Activated CD4-positive, alpha-beta T cell treated with anti-CD3 and anti-CD28 coated beads, Interleukin-2, amount 50 U/mL, for 48 hours (primary cell): ENCODE measurements around the gene KIF6.
"Not testable (repeated sequence)": the region's sequence is repeated elsewhere in the genome, so short reads cannot be mapped to it uniquely, and the experiment has no call there.

Experiments used
- DNase-seq, 2 experiments: peaks; one replicate each; pipeline ENCODE4 v3.0.0-alpha.2; 2020

The KIF6 gene

DNA sequence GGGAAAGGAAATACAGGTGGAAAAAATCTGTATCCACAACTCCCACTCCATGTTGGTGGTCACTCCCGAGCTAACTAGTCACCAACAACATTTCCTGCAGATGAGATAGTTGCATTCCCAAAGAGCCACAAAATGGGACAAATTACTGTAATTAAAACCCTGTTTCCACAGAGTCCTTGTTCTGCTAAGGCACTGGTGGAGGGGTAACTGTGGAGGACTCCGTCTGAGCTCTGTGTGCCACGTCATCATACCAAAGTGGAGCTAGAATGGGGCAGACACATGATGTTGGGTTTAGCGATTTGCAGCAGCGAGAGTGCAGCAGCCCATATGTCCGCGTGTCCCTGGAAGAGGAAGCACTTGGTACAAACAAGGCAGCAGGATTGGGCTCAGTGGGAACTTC is 230.2 kb downstream of the KIF6 start:
- no peak for DNase-seq

GRCh38 chr6:39493777-39494176 is 231.4 kb downstream of the KIF6 start:
- no peak for DNase-seq

GRCh38 chr6:39493174-39493573 is 232.0 kb downstream of the KIF6 start:
- no peak for DNase-seq

DNA sequence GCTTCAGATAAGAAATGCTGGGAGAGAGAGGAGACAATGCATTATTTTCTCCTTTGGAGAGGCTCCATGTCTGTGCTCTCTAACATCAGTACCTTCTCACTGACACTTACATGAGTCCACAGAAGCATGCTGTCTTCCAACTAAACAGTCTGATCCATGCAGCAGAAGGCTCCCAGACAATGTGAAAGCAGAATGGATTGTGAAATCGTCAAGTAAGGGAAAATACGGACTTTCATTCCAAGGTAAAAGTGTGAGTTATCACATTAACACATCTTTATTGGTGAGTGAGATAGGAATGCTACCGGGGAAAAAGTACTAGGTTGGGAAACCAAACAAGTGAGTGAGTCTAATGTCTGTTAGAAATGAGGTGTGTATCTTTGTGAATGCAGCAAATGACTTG is 235.1 kb downstream of the KIF6 start:
- DNase-seq: no peak

DNA sequence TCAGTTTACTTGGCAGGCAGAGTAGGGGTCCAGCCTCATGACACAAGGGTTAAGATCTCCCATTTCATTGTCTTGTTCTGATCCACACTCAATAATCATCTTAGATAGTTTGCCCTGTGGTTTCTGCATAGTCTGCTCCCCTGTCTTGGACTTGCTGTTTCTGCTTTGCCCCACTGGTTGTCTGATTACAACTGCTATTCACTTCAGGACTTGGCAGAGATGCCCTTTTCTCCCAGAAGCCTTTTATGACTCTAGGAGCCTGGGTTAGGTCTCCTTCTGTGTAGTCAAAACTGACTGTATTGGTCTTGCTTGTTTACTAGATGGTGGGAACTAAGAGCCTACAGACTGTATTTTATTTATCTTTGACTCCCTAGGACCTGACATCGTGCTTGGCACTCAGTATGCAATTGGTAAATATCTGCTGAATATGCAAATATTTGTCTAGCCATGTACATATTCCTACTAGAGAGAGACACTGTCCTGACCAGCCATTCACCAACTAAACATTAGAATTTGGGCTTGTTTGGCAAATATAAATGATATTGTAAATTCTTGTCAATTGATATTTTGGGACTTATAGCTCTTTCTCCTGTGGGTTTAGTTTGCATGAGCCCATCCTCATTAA is 236.8 kb downstream of the KIF6 start:
- DNase-seq: no peak

DNA sequence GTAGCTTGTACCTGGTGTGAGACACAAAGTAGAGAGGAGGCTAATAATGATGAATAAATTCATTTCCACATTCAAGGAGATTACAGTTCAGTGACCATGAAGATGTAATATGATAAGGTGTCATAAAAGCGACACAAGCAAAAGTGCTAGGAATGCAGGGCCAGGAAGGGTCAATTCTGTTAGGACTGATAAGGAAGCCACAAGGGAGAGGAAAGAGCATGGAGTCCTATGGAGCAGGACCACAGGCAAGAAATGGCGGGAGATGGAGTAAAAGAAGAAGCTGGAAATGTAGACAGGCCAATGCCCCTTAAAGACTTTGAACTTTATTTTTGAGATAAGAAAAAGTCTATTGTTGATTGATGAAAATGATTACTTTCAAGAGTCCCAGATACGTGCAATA is 240.9 kb downstream of the KIF6 start:
- DNase-seq: no peak

GRCh38 chr6:39479819-39480218 is 245.4 kb downstream of the KIF6 start:
- DNase-seq: not testable (repeated sequence)

- DNase-seq: no peak
These were observed 248.5 kb downstream of the KIF6 start for GRCh38 chr6:39476670-39477069.

GRCh38 chr6:39476151-39476550 is 249.1 kb downstream of the KIF6 start:
- no peak for DNase-seq

GRCh38 chr6:39471954-39472659 is 253.1 kb downstream of the KIF6 start:
- DNase-seq: no peak

- no peak for DNase-seq
These were observed 254.7 kb downstream of the KIF6 start for GRCh38 chr6:39470506-39470905.

DNA sequence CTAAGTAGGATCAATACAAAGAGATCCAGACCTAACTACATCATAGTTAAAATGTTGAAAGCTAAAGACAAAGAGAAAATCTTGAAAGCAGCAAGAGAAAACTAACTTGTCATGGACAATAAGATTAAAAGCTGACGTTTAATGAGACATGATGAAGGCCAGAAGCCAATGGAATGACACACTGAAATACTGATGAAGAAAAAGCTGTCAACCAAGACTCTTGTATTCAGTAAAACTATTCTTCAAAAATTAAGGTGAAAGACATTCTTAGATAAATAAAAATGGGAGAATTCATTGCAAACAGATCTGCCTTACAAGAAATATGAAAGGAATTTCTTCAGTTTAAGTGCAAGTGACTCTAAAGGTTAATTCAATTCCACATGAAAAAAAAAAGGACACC is 256.8 kb downstream of the KIF6 start:
- no peak for DNase-seq

GRCh38 chr6:39466631-39467030 is 258.6 kb downstream of the KIF6 start:
- no peak for DNase-seq

- no peak for DNase-seq
These were observed 259.7 kb downstream of the KIF6 start for GRCh38 chr6:39465539-39465938.

GRCh38 chr6:39464067-39464466 is 261.1 kb downstream of the KIF6 start:
- no peak for DNase-seq

GRCh38 chr6:39453956-39454524 is 271.2 kb downstream of the KIF6 start:
- no peak for DNase-seq

DNA sequence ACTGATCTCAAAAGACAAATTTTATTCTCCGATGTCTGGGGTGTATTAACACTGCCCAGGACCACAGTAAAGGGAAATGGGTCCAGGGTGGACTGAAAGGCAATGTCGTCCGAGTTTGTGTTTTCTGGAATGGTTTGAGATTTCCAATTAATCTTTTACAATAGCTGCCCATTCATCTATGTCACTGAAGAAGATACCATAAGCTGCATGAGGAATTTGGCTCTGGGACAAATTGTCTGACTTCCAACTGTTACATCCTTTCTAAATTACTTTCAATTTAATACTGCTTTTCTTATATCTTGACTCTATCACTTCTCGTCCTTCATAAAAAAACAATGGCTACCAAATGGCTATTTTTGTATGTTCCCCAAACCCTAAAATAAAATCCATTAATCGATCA is 272.0 kb downstream of the KIF6 start:
- DNase-seq: no peak

DNA sequence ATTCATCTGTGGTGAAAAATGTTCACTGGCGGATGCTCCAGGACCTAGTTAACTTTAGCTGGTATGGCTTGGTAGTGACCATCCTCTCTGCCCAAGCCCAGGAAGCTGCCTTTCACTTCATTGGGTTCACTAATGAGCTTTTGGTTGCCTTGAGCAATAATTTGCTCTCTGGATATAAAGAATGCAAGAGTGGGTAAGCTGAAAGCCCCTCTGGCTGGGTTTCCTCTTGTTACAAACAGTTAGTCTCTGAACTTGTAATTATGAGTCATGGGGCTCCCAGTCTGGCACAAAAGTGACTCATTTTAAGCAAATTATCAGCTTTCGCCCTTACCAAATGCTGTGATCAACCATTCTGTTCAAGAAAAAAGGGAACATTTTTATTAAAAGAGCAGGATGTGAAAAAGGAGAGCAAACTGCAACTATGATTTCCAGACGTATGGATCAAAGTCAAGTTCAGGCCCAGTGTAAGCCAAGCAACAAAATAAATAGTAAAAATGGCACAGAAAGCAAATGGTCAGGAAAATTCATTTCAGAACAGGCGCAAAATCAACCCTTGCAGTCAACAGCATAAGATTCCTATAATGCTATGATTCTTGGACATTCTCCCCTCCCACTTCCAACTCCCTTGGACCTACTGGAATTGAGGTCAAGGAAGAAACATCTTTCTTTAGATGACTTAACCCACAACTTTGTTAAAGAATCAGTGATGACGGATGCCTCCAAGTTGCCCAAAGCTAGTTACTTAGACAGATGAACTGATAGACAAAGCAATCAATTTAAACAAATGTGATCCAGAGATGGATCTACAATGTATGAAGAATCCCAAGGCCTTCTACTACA is 272.7 kb downstream of the KIF6 start:
- no peak for DNase-seq

DNA sequence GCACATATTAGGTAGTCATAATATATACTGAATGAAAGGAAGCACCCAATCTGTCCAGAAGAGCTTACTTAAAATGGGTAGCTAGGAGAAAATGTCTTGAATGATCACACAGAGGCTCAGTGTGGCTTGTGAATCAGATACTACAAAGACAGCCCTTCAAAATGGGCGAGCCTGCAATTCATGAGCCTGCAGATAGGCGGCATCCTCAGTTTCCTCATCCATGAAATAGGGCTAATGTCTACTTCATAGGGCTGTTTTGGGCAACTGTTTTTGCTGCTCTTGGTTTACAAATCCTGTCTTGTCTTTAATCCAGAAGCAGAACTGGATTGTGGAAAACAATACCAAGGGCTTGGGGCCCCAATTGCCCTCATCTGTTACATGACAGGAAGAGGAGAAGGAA is 273.4 kb downstream of the KIF6 start:
- peak; percentile 8 to 11 for DNase-seq

- no peak for DNase-seq
These were observed 276.2 kb downstream of the KIF6 start for GRCh38 chr6:39449022-39449421.

DNA sequence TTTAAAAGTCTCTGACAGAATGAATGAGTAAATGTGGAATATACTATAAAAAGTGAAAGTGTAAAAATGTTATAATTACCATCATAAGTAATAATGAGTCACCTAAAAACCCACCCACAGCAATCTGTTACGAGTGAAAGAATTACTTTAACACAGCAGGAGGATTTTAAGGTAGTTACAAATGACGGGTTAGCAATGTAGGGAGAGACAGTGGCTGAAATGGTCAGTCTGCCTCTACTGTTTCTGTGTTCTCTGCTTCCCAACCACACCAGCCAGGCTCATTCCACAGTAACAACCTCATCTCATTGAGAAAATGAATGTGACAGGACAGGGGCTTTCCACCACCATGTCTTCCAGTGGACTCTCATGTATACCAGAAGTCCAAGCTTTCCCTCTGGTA is 278.3 kb downstream of the KIF6 start:
- no peak for DNase-seq

GRCh38 chr6:39445667-39446066 is 279.5 kb downstream of the KIF6 start:
- DNase-seq: no peak

GRCh38 chr6:39444479-39445019 is 280.7 kb downstream of the KIF6 start:
- no peak for DNase-seq
